Raji (cell line): Measurements from ENCODE around the gene SYCE1.

Experiments used
- POLR2A ChIP-seq: IDR thresholded peaks from 2 replicates; pipeline ENCODE4 v1.6.1; 2011; ENCODE audit warnings: low read depth, low read length, control low read depth; ENCODE audit not compliant: insufficient read depth

SYCE1 gene

GRCh38 chr10:133565441-133566294, at the start of gene SYCE1:
TSS of gene SYCE1 (minus strand) at chr10:133565583. CDS start at chr10:133565529, 54 bp downstream.
- TF ChIP-seq POLR2A, result no peak

GRCh38 chr10:133614830-133615580, 49.6 kb upstream of the SYCE1 start:
- TF ChIP-seq POLR2A, result no peak

DNA sequence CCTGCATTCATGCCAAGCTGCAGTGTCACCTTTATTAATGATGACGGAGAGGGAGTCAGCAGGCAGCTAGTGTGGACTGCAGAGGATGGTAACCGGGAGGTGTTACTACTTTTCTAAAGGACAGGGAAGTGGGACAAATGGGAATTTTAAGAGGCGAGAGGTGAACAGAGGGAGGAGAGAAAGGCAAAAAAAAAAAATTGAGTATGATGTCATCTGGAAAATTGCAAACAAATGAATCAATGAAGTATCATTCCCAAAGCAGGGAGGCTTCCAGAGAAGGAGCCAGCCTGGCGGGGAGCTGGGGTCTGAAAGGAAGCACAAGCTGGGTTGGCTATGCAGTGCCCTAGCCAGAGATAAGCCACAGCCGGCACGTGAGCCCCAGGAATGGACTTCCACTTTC, 48.3 kb upstream of the SYCE1 start:
- no peak for TF ChIP-seq POLR2A

GRCh38 chr10:133611079-133611478, 45.7 kb upstream of the SYCE1 start:
- TF ChIP-seq POLR2A, result no peak

DNA sequence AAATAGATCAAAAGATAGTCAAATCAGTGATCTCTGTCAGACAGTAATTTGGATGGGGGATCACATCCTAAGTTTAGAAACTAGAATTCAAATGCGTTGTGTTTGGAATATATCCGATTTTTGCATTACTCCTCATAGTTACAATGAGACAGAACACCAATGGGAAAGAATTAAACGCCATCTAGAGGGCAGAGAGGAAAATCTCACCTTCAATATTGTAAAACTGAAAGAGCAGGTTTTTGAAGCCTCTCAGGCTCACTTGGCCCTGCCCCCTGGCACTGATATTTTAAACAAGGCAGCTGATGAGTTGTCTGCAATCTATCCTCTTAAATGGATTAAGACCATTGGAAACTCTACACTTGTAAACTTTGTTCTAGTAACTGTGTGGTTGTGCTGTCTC, 43.5 kb upstream of the SYCE1 start:
- no peak for TF ChIP-seq POLR2A

DNA sequence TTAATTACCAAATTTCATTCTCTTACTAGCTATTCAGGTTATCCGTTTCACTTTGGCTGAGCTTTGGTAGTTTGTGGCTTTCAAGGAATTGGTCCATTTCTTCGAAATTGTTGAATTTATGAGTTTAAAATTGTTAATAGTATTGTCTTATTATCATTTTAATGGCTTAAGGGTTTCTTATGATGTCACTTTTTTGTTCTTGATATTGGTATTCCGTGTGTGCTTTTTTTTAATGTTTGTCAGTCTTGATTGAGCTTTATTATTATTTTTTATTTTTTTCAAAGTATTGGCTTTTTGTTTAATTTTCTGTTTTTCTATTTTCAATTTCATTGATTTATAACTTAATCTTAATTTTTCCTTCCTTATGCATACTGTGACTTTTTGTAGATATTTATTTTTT, 35.3 kb upstream of the SYCE1 start:
- no peak for TF ChIP-seq POLR2A

- TF ChIP-seq POLR2A, result no peak
Observed at GRCh38 chr10:133592716-133593115, 27.3 kb upstream of the SYCE1 start.

- TF ChIP-seq POLR2A, result no peak
Observed at GRCh38 chr10:133590970-133591359, 25.6 kb upstream of the SYCE1 start.

GRCh38 chr10:133590226-133590969, 25.0 kb upstream of the SYCE1 start:
- TF ChIP-seq POLR2A, result no peak

DNA sequence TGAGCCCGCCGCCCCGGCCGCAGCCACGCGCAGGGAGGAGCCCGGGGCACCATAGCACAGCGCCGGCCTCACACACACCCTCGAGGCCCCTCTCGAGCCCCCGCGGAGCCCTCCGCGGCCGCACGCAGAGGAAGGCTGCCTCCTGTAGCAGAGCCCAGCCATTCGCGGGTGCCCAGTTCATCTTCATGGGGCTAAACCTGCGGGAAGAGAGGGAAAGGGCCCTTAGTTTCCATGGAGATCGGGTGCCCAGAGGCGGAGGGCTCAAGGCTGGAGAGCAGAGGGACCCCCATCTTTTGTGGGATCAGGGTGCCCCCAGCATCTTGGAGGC, 2.9 kb upstream of the SYCE1 start:
- no peak for TF ChIP-seq POLR2A

GRCh38 chr10:133567609-133568286, 2.4 kb upstream of the SYCE1 start:
- TF ChIP-seq POLR2A, result no peak

DNA sequence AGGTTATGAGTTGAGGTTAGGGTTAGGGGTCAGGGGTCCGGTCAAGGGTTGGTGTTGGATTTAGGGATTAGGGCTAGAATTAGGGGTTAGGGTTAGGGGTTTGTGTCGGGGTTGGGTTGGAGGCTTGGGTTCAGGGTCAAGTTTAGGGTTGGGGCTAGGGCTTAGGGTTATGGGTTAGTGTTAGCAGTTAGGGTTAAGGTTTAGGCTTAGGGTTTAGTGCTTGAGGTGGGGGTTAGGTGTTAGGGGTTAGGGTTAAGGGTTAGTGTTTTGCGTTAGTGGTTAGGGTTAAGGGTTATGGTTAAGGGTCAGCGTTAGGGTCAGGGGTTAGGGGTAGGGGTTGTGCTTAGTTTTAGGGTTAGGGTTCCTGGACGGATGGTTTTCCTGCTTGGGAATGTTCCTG, 1.7 kb upstream of the SYCE1 start:
- no peak for TF ChIP-seq POLR2A

- no peak for TF ChIP-seq POLR2A
Observed at GRCh38 chr10:133564816-133565215, 567 bp downstream of the SYCE1 start.

DNA sequence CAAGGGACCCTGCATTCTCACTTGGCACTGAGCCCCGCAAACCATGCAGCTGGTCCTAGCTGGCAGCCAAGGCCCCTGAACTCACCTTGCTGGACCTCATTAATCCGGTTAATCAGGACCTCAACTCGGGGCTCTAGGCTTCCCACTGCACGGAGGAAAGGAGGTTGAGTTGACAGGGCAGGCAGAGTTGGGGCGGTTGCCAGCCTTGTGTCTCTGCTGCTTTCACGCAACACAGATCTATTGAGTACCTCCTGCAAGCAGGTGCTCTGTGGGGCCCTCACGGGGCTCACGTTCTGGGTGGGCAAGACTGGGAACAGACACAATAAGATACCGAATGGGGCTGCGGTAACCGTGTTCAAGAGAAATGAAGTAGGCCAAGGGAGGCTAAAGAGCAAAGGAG, 6.2 kb downstream of the SYCE1 start:
- TF ChIP-seq POLR2A, result no peak

DNA sequence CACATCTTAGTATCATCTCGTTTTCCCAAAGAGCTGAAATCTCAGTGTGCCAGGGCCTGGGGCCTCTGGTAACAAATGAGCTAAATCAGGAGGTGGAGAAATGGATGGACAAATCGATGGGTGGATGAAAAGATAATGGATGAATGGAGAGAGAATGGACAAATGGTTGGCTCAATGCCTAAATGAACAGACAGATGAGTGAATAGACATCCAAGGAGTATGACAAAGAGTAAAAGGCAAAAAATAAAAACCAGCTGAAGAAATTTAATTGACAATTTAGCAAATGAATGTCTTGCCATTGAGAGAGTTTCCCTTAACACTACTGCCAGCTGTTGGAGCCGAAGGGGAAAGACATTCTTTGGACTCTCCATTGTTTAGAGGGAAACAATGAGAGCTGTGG, 8.0 kb downstream of the SYCE1 start:
- no peak for TF ChIP-seq POLR2A
